GM19025 (cell line): Measurements from ENCODE around the gene RSPH3.
"Not testable (repeated sequence)": the region's sequence is repeated elsewhere in the genome, so short reads cannot be mapped to it uniquely, and the experiment has no call there.

Experiments used
- ATAC-seq: cut with Tn5 transposase; IDR thresholded peaks from one replicate; pipeline ENCODE4 v1.9.1; 2021; ENCODE audit warnings: mild to moderate bottlenecking, low read depth, moderate library complexity; ENCODE audit not compliant: unreplicated experiment

Gene RSPH3

GRCh38 chr6:158978757-158979156 is 21.2 kb downstream of the RSPH3 start:
- no peak for ATAC-seq

GRCh38 chr6:158977382-158977781 is 22.6 kb downstream of the RSPH3 start:
- no peak for ATAC-seq

GRCh38 chr6:158972241-158973233 is 27.5 kb downstream of the RSPH3 start:
- no peak for ATAC-seq

- no peak for ATAC-seq
Observed at GRCh38 chr6:158970640-158971275, 29.2 kb downstream of the RSPH3 start.

- no peak for ATAC-seq
Observed at GRCh38 chr6:158969148-158969547, 30.9 kb downstream of the RSPH3 start.

GRCh38 chr6:158963020-158963808 is 36.8 kb downstream of the RSPH3 start:
- no peak for ATAC-seq

GRCh38 chr6:158962371-158962770 is 37.6 kb downstream of the RSPH3 start:
- ATAC-seq = no peak

GRCh38 chr6:158960026-158960425 is 40.0 kb downstream of the RSPH3 start:
- no peak for ATAC-seq

- no peak for ATAC-seq
Observed at GRCh38 chr6:158959552-158959951, 40.5 kb downstream of the RSPH3 start.

- ATAC-seq = no peak
Observed at GRCh38 chr6:158958504-158959386, 41.3 kb downstream of the RSPH3 start.

GRCh38 chr6:158955255-158955654 is 44.7 kb downstream of the RSPH3 start:
- no peak for ATAC-seq

- no peak for ATAC-seq
Observed at GRCh38 chr6:158954753-158955152, 45.2 kb downstream of the RSPH3 start.

GRCh38 chr6:158952011-158952410 is 48.0 kb downstream of the RSPH3 start:
- ATAC-seq = not testable (repeated sequence)

- ATAC-seq = not testable (repeated sequence)
Observed at GRCh38 chr6:158951565-158951964, 48.4 kb downstream of the RSPH3 start.

GRCh38 chr6:158947284-158947683 is 52.7 kb downstream of the RSPH3 start:
- no peak for ATAC-seq

- ATAC-seq = no peak
Observed at GRCh38 chr6:158943380-158944032, 56.5 kb downstream of the RSPH3 start.

- no peak for ATAC-seq
Observed at GRCh38 chr6:158942349-158942748, 57.7 kb downstream of the RSPH3 start.

GRCh38 chr6:158941246-158941645 is 58.8 kb downstream of the RSPH3 start:
- no peak for ATAC-seq
